ENCODE data around the gene STARD5.

The STARD5 gene

DNA sequence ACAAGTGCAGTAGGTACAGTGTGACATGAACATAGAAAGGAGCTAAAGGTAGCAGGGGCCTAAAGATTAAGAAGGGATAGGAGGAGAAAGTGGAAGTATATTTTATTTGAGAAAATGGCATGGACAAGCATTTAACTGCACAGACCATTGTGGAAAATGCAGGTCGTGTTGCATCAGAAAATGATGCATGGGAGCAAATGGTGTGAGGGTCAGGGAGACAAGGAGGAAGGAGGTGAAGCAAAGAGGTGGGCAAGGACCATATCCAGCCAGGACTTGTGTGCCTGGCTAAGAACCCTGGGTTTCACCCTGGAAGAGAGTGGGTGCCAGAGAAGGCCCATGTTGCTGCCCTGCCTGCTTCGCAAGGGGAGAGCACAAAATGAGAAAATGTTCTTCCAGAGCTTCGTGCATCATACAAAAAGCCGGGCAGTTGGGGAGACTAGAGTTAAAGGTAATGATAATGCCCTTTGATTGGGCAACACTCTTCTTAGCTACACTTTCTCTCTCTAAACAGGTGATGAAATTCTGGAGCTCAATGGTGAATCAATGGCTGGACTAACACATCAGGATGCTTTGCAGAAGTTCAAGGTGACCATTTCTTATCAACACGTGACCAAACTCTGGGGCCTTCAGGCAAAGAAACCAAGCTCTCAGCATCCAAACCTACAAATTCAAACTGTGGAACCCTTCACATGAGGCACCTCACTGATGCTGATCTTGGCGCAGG is 45.5 kb downstream of the STARD5 start:
- Histone ChIP-seq H3K36me3 (ENCODE audit: control insufficient read depth, low read depth, low read length) (no peaks in the 10 kb centered on the region), H3K27me3 (ENCODE audit: control insufficient read depth, insufficient read depth, low read length) (no peaks in the 10 kb centered on the region), H3K27ac (ENCODE audit: low read length) (no peak overlapping the region), H3K9ac (ENCODE audit: low read length) (no peak overlapping the region), H3K9me3 (ENCODE audit: control insufficient read depth, low read depth, low read length) (peaks cover 7% of the 10 kb centered on the region), H3K4me1 (ENCODE audit: control insufficient read depth, low read depth, low read length) (no peaks in the 10 kb centered on the region), H3K4me3 (ENCODE audit: low read length) (no peak overlapping the region)

- Histone ChIP-seq H3K36me3 (ENCODE audit: control insufficient read depth, low read depth, low read length) (no peaks in the 10 kb centered on the region), H3K4me3 (ENCODE audit: low read length) (no peak overlapping the region), H3K9me3 (ENCODE audit: control insufficient read depth, low read depth, low read length) (peaks cover 7% of the 10 kb centered on the region), H3K4me1 (ENCODE audit: control insufficient read depth, low read depth, low read length) (no peaks in the 10 kb centered on the region), H3K9ac (ENCODE audit: low read length) (no peak overlapping the region), H3K27me3 (ENCODE audit: control insufficient read depth, insufficient read depth, low read length) (no peaks in the 10 kb centered on the region), H3K27ac (ENCODE audit: low read length) (no peak overlapping the region)
Observed at GRCh38 chr15:81277851-81278250, 46.1 kb downstream of the STARD5 start.

- H3K36me3 ChIP-seq (ENCODE audit: control insufficient read depth, low read depth, low read length): no peaks in the 10 kb centered on the region
- peaks cover 7% of the 10 kb centered on the region for H3K9me3 ChIP-seq (ENCODE audit: control insufficient read depth, low read depth, low read length)
- no peaks in the 10 kb centered on the region for H3K27me3 ChIP-seq (ENCODE audit: control insufficient read depth, insufficient read depth, low read length)
- H3K4me1 ChIP-seq (ENCODE audit: control insufficient read depth, low read depth, low read length): no peaks in the 10 kb centered on the region
- no peak overlapping the region for H3K27ac ChIP-seq (ENCODE audit: low read length)
- no peak overlapping the region for H3K9ac ChIP-seq (ENCODE audit: low read length)
- H3K4me3 ChIP-seq (ENCODE audit: low read length): no peak overlapping the region
Observed at GRCh38 chr15:81276967-81277366, 47.0 kb downstream of the STARD5 start.

DNA sequence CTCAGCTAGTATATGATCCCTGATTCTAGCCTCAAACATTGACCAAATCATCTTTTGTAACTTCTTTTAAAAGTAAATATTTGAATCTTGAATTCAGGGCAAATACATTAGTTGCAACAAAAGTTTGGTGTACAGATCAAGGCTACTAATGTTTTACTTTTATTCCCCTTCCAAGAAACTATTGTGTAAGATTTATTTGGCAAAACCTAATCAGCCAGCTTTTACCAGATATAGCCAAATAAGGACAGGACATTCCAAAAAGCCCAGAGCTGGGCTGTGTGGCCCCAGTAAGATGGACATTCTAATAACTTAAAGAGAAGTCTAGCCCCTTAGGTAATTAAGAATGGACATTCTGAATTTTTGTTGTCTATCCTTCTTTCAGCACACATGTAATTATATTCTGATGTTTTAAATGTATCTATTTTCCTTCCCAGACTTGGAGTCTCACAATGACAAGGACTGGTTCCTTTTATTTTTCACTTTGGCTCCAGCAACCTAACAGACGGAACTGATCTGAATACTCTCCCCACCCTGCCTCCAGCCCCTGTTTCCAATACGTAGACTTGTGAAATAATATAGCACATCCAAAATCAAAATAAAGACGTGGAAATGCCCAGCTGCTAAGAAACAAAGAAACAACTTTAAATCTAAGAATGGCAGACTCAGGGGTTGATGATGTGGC is 48.1 kb downstream of the STARD5 start:
- no peak overlapping the region for H3K9ac ChIP-seq (ENCODE audit: low read length)

DNA sequence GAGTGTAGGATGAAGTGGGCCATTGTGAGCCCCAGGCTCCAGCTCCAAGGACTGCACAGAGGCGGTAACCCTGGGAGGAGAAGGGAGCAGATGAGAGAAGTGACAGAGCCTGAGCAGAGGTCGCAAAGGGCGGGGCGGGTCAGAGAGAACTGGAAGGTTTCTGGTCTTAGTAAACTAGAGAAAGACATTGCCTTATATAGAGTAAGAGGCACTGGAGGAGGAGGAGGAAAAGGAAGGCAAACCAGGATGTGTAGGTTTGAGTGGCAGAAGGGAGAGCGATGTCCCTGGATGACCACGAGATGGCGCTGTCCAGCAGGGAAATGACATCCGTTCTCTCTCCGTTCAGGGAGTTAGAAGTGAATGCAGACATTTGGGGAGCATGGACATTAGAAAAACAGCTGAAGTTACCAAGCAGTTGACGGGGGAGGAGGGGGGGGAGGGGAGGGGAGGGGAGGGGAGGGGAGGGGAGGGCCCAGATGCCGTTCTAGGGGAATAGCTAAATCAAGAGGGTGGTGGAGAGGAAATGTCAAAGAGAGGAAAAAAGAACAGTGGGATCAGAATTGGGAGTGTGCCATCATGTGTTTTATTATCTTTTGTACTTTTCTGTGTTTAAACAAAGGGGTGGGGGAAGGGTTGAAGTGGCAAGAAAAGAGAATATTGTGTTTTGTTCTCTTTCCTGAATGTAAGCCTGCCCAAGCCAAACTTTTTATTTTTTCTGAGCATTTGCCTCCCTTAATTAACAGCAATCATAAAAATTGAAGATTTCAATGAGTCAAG is 48.8 kb downstream of the STARD5 start:
- peaks cover 7% of the 10 kb centered on the region for H3K9me3 ChIP-seq (ENCODE audit: control insufficient read depth, low read depth, low read length)
- no peak overlapping the region for H3K4me3 ChIP-seq (ENCODE audit: low read length)
- H3K9ac ChIP-seq (ENCODE audit: low read length): no peak overlapping the region
- no peaks in the 10 kb centered on the region for H3K4me1 ChIP-seq (ENCODE audit: control insufficient read depth, low read depth, low read length)
- H3K36me3 ChIP-seq (ENCODE audit: control insufficient read depth, low read depth, low read length): no peaks in the 10 kb centered on the region
- no peak overlapping the region for H3K27ac ChIP-seq (ENCODE audit: low read length)
- no peaks in the 10 kb centered on the region for H3K27me3 ChIP-seq (ENCODE audit: control insufficient read depth, insufficient read depth, low read length)

More for the DNA sequence above, 48.1 kb downstream of the STARD5 start:
- Histone ChIP-seq H3K4me3 (ENCODE audit: low read length) (no peak overlapping the region), H3K9me3 (ENCODE audit: control insufficient read depth, low read depth, low read length) (peaks cover 7% of the 10 kb centered on the region), H3K27me3 (ENCODE audit: control insufficient read depth, insufficient read depth, low read length) (no peaks in the 10 kb centered on the region), H3K27ac (ENCODE audit: low read length) (no peak overlapping the region), H3K4me1 (ENCODE audit: control insufficient read depth, low read depth, low read length) (no peaks in the 10 kb centered on the region), H3K36me3 (ENCODE audit: control insufficient read depth, low read depth, low read length) (no peaks in the 10 kb centered on the region)

DNA sequence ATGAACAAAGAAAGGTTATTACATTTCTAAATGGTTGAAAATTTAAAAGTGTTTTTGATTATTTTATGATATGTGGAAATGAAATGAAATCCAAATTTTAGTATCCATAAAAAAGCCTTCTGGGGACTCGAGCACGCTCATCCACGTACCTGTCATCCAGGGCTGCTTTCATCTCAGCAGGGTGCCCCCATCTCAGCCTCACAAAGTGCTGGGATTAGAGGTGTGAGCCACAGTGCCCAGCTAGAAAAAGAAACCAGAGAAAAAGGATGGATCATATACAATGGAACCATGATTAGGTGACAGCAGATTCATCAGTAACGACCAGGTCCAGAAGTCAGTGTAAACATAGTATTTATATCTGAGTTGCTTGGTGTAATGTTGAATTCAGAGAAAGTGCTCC is 49.7 kb downstream of the STARD5 start:
- no peak overlapping the region for H3K27ac ChIP-seq (ENCODE audit: low read length)
- H3K4me1 ChIP-seq (ENCODE audit: control insufficient read depth, low read depth, low read length): no peaks in the 10 kb centered on the region
- H3K9ac ChIP-seq (ENCODE audit: low read length): no peak overlapping the region

DNA sequence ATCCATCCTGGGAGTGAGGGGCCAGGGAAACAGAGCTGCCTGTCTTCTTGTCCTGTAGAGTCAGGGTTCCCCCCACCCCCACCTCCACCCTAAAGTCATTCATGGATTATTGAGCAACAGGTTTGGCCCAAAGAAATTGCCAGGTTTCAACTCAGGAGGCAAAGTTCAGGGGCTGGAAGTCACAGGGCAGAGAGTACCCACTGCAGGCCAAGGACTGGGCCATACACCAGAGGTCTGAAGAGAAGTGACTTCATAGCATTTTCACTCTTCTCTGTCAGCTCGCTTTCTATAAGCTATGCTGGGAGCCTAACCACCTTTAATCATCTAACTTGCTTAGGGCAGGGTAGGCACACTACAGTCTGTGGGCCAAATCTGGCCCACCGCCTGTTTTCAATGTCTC is 50.1 kb downstream of the STARD5 start:
- Histone ChIP-seq H3K9ac (ENCODE audit: low read length) (no peak overlapping the region), H3K9me3 (ENCODE audit: control insufficient read depth, low read depth, low read length) (peaks cover 7% of the 10 kb centered on the region), H3K36me3 (ENCODE audit: control insufficient read depth, low read depth, low read length) (no peaks in the 10 kb centered on the region), H3K4me3 (ENCODE audit: low read length) (no peak overlapping the region), H3K27ac (ENCODE audit: low read length) (no peak overlapping the region), H3K27me3 (ENCODE audit: control insufficient read depth, insufficient read depth, low read length) (no peaks in the 10 kb centered on the region), H3K4me1 (ENCODE audit: control insufficient read depth, low read depth, low read length) (no peaks in the 10 kb centered on the region)

More for the DNA sequence above, 49.7 kb downstream of the STARD5 start:
- Histone ChIP-seq H3K4me3 (ENCODE audit: low read length) (no peak overlapping the region), H3K36me3 (ENCODE audit: control insufficient read depth, low read depth, low read length) (no peaks in the 10 kb centered on the region), H3K27me3 (ENCODE audit: control insufficient read depth, insufficient read depth, low read length) (no peaks in the 10 kb centered on the region), H3K9me3 (ENCODE audit: control insufficient read depth, low read depth, low read length) (peaks cover 7% of the 10 kb centered on the region)

DNA sequence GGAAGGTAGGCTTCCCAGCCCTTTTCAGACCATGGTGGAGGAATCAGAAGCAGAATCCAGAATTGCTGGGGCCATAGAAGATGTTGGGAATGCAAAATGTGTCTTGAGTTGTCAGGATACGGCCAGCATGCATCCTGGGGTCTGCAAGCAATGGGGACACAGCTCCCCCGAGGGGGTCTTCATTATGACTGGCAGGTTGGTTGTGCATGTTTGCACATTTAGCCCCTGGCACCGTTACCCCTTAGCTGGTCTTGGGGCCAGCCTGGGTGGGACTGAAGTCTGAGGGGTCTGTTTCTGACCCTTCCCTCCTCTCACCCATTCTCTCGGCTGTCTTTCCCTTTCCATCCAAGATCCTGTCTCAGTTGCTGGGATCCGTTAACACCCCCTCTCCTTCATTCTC is 50.7 kb downstream of the STARD5 start:
- Histone ChIP-seq H3K27ac (ENCODE audit: low read length) (no peak overlapping the region), H3K9ac (ENCODE audit: low read length) (no peak overlapping the region), H3K9me3 (ENCODE audit: control insufficient read depth, low read depth, low read length) (peaks cover 7% of the 10 kb centered on the region), H3K4me3 (ENCODE audit: low read length) (no peak overlapping the region), H3K27me3 (ENCODE audit: control insufficient read depth, insufficient read depth, low read length) (no peaks in the 10 kb centered on the region), H3K36me3 (ENCODE audit: control insufficient read depth, low read depth, low read length) (no peaks in the 10 kb centered on the region), H3K4me1 (ENCODE audit: control insufficient read depth, low read depth, low read length) (no peaks in the 10 kb centered on the region)

DNA sequence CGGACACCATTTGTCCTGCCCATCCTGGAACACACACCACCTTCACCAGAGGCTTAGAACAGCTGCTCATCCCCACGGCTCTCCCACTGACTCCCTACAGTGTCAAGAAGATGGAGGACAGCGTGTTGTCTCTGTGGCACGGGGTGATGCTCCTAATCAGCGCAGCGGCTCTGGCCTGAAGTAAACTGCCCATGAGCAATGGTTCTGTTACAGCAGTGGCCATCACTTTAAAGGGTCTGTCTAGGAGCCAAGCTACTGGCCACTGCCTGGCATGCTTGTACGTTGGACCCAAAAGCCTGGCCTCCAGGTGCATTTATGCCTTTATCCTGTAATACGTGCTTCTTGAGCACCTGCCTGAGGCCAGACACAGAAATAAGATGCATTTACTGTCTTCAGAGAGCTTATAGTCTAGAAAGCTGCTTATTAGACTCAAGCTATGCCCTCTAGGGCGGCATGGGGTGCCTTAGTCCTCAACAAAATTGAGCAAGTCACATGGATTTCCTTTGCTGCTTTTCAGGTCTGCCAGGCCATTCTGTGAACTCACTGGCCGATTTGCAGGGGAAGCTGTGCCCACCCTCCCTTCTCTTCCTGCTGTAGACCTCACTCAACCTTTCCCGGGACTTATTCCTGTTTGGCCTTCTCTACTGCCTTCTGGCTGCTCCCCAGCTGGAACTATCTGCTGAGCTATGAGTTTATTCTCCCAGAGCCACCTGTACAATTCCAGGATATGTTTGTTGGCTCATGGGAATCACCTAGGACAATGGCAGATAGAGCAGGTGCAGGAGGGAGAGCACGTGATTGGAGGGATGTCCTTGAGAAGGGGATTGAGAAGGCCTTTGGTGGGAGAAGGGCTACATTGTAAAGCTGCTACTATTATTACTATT is 51.9 kb downstream of the STARD5 start:
- H3K27ac ChIP-seq (ENCODE audit: low read length): no peak overlapping the region
- no peaks in the 10 kb centered on the region for H3K27me3 ChIP-seq (ENCODE audit: control insufficient read depth, insufficient read depth, low read length)
- H3K4me3 ChIP-seq (ENCODE audit: low read length): no peak overlapping the region
- no peaks in the 10 kb centered on the region for H3K4me1 ChIP-seq (ENCODE audit: control insufficient read depth, low read depth, low read length)
- H3K9ac ChIP-seq (ENCODE audit: low read length): no peak overlapping the region
- peaks cover 1% of the 10 kb centered on the region for H3K9me3 ChIP-seq (ENCODE audit: control insufficient read depth, low read depth, low read length)
- no peaks in the 10 kb centered on the region for H3K36me3 ChIP-seq (ENCODE audit: control insufficient read depth, low read depth, low read length)

DNA sequence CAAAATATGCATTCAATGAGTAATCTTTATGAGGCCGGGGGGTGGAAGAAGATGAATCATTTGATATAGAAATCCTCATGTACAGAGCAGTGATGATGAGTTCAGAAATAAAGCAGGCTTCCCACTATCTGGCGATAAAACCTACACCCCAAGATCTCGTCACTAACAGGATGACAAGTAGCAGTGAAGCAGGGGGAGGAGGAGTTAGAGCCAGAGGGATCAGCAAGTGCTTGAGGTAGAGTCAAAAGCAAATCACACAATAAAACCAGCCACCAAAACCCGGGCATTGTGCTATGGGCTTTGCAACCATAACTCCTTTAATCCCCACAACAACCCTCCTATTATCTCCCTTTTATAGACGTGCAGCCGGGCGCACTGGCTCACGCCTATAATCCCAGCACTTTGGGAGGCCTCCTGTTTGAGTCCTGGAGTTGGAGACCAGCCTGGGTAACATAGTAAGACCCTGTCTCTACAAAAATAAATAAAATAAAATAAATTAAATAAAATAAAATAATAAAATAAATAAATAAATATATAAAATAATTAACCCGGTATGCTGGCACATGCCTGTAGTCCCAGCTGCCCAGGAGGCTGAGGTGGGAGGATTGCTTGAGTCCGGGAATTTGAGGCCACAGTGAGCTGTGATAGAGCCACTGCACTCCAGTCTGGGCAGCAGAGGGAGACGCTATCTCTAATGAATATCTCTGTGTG is 53.0 kb downstream of the STARD5 start:
- no peaks in the 10 kb centered on the region for H3K9me3 ChIP-seq (ENCODE audit: control insufficient read depth, low read depth, low read length)
- H3K27ac ChIP-seq (ENCODE audit: low read length): no peak overlapping the region
- no peak overlapping the region for H3K4me3 ChIP-seq (ENCODE audit: low read length)
- no peaks in the 10 kb centered on the region for H3K27me3 ChIP-seq (ENCODE audit: control insufficient read depth, insufficient read depth, low read length)
- H3K9ac ChIP-seq (ENCODE audit: low read length): no peak overlapping the region
- peaks cover 4% of the 10 kb centered on the region for H3K4me1 ChIP-seq (ENCODE audit: control insufficient read depth, low read depth, low read length)
- H3K36me3 ChIP-seq (ENCODE audit: control insufficient read depth, low read depth, low read length): no peaks in the 10 kb centered on the region

Measured in iPS-18a (cell line).